GM19324 (cell line): ENCODE measurements around the gene ZNF780B.

Experiments used
- ATAC-seq: cut with Tn5 transposase; IDR thresholded peaks from one replicate; pipeline ENCODE4 v1.9.1; 2021; ENCODE audit warnings: mild to moderate bottlenecking, moderate library complexity; ENCODE audit not compliant: unreplicated experiment, low FRiP score

Gene ZNF780B

GRCh38 chr19:39986643-39987042 is 69.4 kb downstream of the ZNF780B start:
- ATAC-seq = no peak

GRCh38 chr19:39983695-39984300 is 72.2 kb downstream of the ZNF780B start:
- no peak for ATAC-seq

GRCh38 chr19:39982883-39983282 is 73.1 kb downstream of the ZNF780B start:
- ATAC-seq = no peak
